ENCODE results near the gene TMEM221. TPM values are rescaled to one million over a fixed set of nuclear protein-coding genes. Genes with fewer than 3 reads are reported as not detected.

The TMEM221 gene
- total RNA-seq, 1 experiment from 2014 or later = 3.4 TPM

DNA sequence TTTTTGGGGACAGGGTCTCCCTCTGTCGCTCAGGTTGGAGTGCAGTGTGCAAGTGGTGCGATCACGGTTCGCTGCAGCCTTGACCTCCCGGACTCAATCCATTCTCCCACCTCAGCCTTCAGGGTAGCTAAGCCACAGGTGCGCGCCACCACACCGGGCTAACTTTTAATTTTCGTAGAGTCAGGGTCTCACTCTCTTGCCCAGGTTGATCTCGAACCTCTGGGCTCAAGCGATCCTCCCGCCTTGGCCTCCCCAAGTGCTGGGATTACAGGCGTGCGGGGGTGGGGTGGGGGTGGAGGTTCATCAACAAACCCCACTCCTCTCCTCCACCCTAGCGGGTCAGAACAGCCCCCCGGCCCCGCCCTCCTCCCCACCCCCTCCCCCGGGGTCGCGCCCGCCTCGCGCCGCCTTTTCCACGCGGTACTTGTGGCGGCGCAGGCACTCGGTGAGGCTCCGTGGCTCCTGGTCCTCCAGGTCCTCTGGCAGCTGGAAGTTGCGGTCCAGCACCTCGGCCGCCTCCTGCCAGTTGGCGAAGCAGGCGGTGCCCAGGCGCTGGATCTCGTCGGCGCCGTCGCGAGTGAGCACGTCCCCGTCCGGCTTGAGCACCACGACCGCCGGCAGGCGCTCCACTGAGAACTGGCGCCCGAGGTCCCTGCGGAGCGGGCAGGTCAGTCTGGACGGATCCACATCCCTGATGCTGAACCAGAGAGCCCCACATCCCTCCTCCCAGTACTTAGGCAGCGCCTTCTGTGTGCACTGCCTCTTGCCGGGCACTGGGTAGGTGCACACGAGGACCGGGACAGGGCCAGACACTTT is 7.0 kb upstream of the TMEM221 start:
- Histone ChIP-seq H4K20me1 (ENCODE audit: insufficient read depth) (no peaks in the 10 kb centered on the region), H2AFZ (ENCODE audit: low read depth, low read length, poor library complexity, severe bottlenecking) (no peak overlapping the region), H3K36me3 (ENCODE audit: control insufficient read depth in 1 of 2, insufficient read depth in 2 of 2, low read length in 2 of 2) (no peaks in the 10 kb centered on the region), H3K27ac (ENCODE audit: low read depth, low read length) (no peak overlapping the region), H3K9ac (ENCODE audit: low read length) (no peak overlapping the region), H3K27me3 (ENCODE audit: insufficient read depth, low read length) (no peaks in the 10 kb centered on the region), H3K4me3 (replicated peaks in 1 of 2; ENCODE audit: low read depth in 1 of 2, low read length in 2 of 2) (no peak overlapping the region), H3K9me3 (ENCODE audit: control insufficient read depth in 1 of 2, insufficient read depth in 1 of 2, low read depth in 1 of 2, low read length in 2 of 2) (no peaks in the 10 kb centered on the region), H3K4me2 (ENCODE audit: low read length) (no peak overlapping the region), H3K9me2 (ENCODE audit: insufficient read depth) (no peaks in the 10 kb centered on the region), H3K79me2 (ENCODE audit: insufficient read depth, low read length) (no peaks in the 10 kb centered on the region), H3K4me1 (ENCODE audit: control insufficient read depth in 1 of 2, insufficient read depth in 2 of 2, low read length in 2 of 2) (peaks cover 17 to 33% of the 10 kb centered on the region in 2 experiments)
- no peak for DNase-seq (ENCODE audit: low read depth, low spot score)
- CTCF ChIA-PET = interaction anchor here (0.6 kb wide), 1 partner anchor 150 kb away, joined by 4 read pairs; no protein-coding TSS in a partner anchor
- TF ChIP-seq, protein P1, sequence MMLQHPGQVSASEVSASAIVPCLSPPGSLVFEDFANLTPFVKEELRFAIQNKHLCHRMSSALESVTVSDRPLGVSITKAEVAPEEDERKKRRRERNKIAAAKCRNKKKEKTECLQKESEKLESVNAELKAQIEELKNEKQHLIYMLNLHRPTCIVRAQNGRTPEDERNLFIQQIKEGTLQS (IDR thresholded peaks at IDR 0.05) = no peak
- no peak for TF ChIP-seq CBX3 (IDR thresholded peaks at IDR 0.05; ENCODE audit: low read depth)
- no peak for TF ChIP-seq MAX (IDR thresholded peaks at IDR 0.05)
- TF ChIP-seq FOSL1 (IDR thresholded peaks at IDR 0.05; ENCODE audit: low read depth) = no peak
- TF ChIP-seq SP1 (IDR thresholded peaks at IDR 0.05; ENCODE audit: low read depth) = no peak
- no peak for TF ChIP-seq POLR2AphosphoS5 (IDR thresholded peaks at IDR 0.05; ENCODE audit: low read depth, low read length)
- no peak for TF ChIP-seq ELF1 (IDR thresholded peaks at IDR 0.05; ENCODE audit: borderline replicate concordance, low read depth)
- no peak for TF ChIP-seq RAD21 (IDR thresholded peaks at IDR 0.05; ENCODE audit: low read depth)
- TF ChIP-seq CEBPB (IDR thresholded peaks at IDR 0.05; ENCODE audit: low read depth) = no peak
- no peak for TF ChIP-seq EZH2phosphoT487 (IDR thresholded peaks at IDR 0.05; ENCODE audit: borderline replicate concordance)
- no peak for TF ChIP-seq POLR2A (IDR thresholded peaks at IDR 0.05; ENCODE audit: borderline replicate concordance, extremely low read depth, insufficient read depth, insufficient read length)
- no peak for TF ChIP-seq SRF (IDR thresholded peaks at IDR 0.05; ENCODE audit: low read depth)
- no TSS peak for BruUV-seq (replicated peaks)
- no peak for ATAC-seq
- POLR2A ChIA-PET = no interaction called here
- RAD21 ChIA-PET (ENCODE audit: low non-redundant PET in 1 of 2, low total read pairs in 2 of 2, uncharacterized antibody in 2 of 2, unreplicated experiment in 2 of 2) = no interaction called here
- intact Hi-C loops (cut with micrococcal nuclease) = loop anchor here (10.0 kb wide), 1 partner anchor 229 kb away; the partner anchor contains the start of gene UNC13A
